Measurements from ENCODE around the gene WNK4.
A peak's percentile ranks its signal among the peaks of the same experiment; 100 is the strongest.

Gene WNK4

GRCh38 chr17:42773290-42774035 is 6.9 kb upstream of the WNK4 start, which contains the start of gene VPS25:
Gene VPS25 (plus strand): TSS chr17:42773449. CDS start chr17:42773476, 27 bp downstream.
- Histone ChIP-seq H3K23ac (ENCODE audit: low read depth, low read length, poor library complexity) (peak within 1 kb of the TSS; percentile 97), H3K27ac (replicated peaks; ENCODE audit: low read length) (no peak within 1 kb of the TSS)

DNA sequence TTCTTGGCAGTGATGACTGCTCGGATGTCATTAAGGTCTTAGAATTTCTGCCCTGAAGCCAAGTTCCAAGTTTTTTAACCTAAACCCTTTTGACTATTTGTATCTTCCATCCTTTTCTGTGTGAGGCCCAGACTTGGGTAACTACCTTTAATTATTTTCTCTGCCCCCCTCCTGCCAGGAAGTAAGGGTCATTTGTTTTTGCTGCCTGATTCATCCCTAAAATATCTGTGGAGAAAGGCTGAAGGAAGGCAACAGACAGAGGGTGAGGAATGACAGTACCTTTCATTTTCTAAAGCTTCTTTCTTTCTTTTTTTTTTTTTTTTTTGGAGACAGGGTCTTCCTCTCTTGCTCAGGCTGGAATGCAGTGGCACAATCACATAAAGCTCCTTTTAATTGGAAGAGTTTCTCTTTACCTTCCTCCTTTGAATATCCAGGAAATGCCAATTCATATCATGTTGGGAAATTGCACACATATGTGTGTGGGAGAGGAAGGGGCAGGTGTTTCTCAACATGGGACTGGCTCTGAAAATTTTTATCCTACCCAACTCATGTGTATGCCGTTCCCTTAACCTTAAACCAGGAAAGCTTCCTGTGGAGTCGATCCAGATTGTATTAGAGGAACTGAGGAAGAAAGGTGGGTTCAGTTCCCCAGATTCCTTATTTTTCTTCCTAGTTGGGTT is 6.2 kb upstream of the WNK4 start:
- H3K27ac ChIP-seq (replicated peaks; ENCODE audit: low read length) = no peak overlapping the region
- H3K9ac ChIP-seq (ENCODE audit: low read depth, low read length, poor library complexity) = no peak overlapping the region
- peak overlapping the region; percentile 67 for H2AK5ac ChIP-seq (ENCODE audit: low read depth, low read length)
- peaks cover 4% of the 10 kb centered on the region for H3K79me1 ChIP-seq (ENCODE audit: low read depth, low read length)
- no CpG with 5 or more reads among the region's 3 CpGs for WGBS, 2 donors (ENCODE audit: extremely low coverage in 2 of 2, insufficient read length in 2 of 2, insufficient replicate concordance in 1 of 2)
- peaks cover 15 to 47% of the 10 kb centered on the region in 2 donors for H3K36me3 ChIP-seq (replicated peaks in 1 of 2; ENCODE audit: control insufficient read depth in 2 of 2, insufficient read depth in 2 of 2, low read length in 2 of 2)
- H3K14ac ChIP-seq (ENCODE audit: low read length) = no peak overlapping the region
- H3K23ac ChIP-seq (ENCODE audit: low read depth, low read length, poor library complexity) = no peak overlapping the region
- no peak overlapping the region for H2BK15ac ChIP-seq (ENCODE audit: low read length)
- H3K4me2 ChIP-seq (ENCODE audit: insufficient read depth, low read length, poor library complexity, severe bottlenecking) = peak overlapping the region; percentile 90
- no peak overlapping the region for H3K4ac ChIP-seq (ENCODE audit: low read length)
- no peaks in the 10 kb centered on the region for H3K9me3 ChIP-seq (replicated peaks in 1 of 2; ENCODE audit: control insufficient read depth in 2 of 2, insufficient read depth in 1 of 2, low read depth in 1 of 2, low read length in 2 of 2)
- H2AFZ ChIP-seq (ENCODE audit: low read length) = peak overlapping the region; percentile 96
- H2BK5ac ChIP-seq (ENCODE audit: low read length) = no peak overlapping the region
- H2BK120ac ChIP-seq (ENCODE audit: low read depth, low read length) = no peak overlapping the region
- H3K4me1 ChIP-seq (ENCODE audit: control insufficient read depth in 2 of 2, insufficient read depth in 1 of 2, low read depth in 1 of 2, low read length in 2 of 2) = peaks cover 3 to 7% of the 10 kb centered on the region in 2 donors
- H4K91ac ChIP-seq (ENCODE audit: low read depth, low read length, poor library complexity) = no peak overlapping the region
- no peak overlapping the region for H4K8ac ChIP-seq (ENCODE audit: low read depth, low read length)
- peak overlapping the region; percentile 92 to 98 for H3K4me3 ChIP-seq (ENCODE audit: low read length in 2 of 2)
- H3K18ac ChIP-seq (ENCODE audit: low read length) = no peak overlapping the region
- H3K27me3 ChIP-seq (ENCODE audit: control insufficient read depth in 3 of 3, insufficient read depth in 3 of 3, low read depth in 1 of 3, low read length in 3 of 3) = no peaks in the 10 kb centered on the region
- H2BK12ac ChIP-seq (ENCODE audit: low read length) = no peak overlapping the region
- DNase-seq (ENCODE audit: low spot score) = no peak

More at GRCh38 chr17:42773290-42774035, 6.9 kb upstream of the WNK4 start, which contains the start of gene VPS25:
- Histone ChIP-seq H3K36me3 (replicated peaks in 1 of 2; ENCODE audit: control insufficient read depth in 2 of 2, insufficient read depth in 2 of 2, low read length in 2 of 2) (peaks cover 13 to 40% of the 10 kb centered on the region in 2 donors), H2BK12ac (ENCODE audit: low read length) (no peak within 1 kb of the TSS), H4K8ac (ENCODE audit: low read depth, low read length) (peak within 1 kb of the TSS; percentile 88), H3K27me3 (ENCODE audit: control insufficient read depth in 3 of 3, insufficient read depth in 3 of 3, low read depth in 1 of 3, low read length in 3 of 3) (no peaks in the 10 kb centered on the region), H3K14ac (ENCODE audit: low read length) (peak within 1 kb of the TSS; percentile 85), H2AFZ (ENCODE audit: low read length) (peak within 1 kb of the TSS; percentile 96), H3K79me1 (ENCODE audit: low read depth, low read length) (peaks cover 4% of the 10 kb centered on the region), H3K4me3 (ENCODE audit: low read length in 2 of 2) (peak within 1 kb of the TSS; percentile 92 to 98), H3K18ac (ENCODE audit: low read length) (peak within 1 kb of the TSS; percentile 98), H2AK5ac (ENCODE audit: low read depth, low read length) (peak within 1 kb of the TSS; percentile 67), H3K4me1 (ENCODE audit: control insufficient read depth in 2 of 2, insufficient read depth in 1 of 2, low read depth in 1 of 2, low read length in 2 of 2) (peaks cover 3 to 7% of the 10 kb centered on the region in 2 donors), H2BK5ac (ENCODE audit: low read length) (no peak within 1 kb of the TSS), H3K4me2 (ENCODE audit: insufficient read depth, low read length, poor library complexity, severe bottlenecking) (peak within 1 kb of the TSS; percentile 90), H3K4ac (ENCODE audit: low read length) (peak within 1 kb of the TSS; percentile 32), H2BK15ac (ENCODE audit: low read length) (no peak within 1 kb of the TSS), H4K91ac (ENCODE audit: low read depth, low read length, poor library complexity) (peak within 1 kb of the TSS; percentile 82), H3K9me3 (replicated peaks in 1 of 2; ENCODE audit: control insufficient read depth in 2 of 2, insufficient read depth in 1 of 2, low read depth in 1 of 2, low read length in 2 of 2) (no peaks in the 10 kb centered on the region), H2BK120ac (ENCODE audit: low read depth, low read length) (no peak within 1 kb of the TSS), H3K9ac (ENCODE audit: low read depth, low read length, poor library complexity) (peak within 1 kb of the TSS; percentile 93)
- DNase-seq (ENCODE audit: low spot score) = peak; percentile 68
- no CpG with 5 or more reads among the region's 39 CpGs for WGBS, 2 donors (ENCODE audit: extremely low coverage in 2 of 2, insufficient read length in 2 of 2, insufficient replicate concordance in 1 of 2)

DNA sequence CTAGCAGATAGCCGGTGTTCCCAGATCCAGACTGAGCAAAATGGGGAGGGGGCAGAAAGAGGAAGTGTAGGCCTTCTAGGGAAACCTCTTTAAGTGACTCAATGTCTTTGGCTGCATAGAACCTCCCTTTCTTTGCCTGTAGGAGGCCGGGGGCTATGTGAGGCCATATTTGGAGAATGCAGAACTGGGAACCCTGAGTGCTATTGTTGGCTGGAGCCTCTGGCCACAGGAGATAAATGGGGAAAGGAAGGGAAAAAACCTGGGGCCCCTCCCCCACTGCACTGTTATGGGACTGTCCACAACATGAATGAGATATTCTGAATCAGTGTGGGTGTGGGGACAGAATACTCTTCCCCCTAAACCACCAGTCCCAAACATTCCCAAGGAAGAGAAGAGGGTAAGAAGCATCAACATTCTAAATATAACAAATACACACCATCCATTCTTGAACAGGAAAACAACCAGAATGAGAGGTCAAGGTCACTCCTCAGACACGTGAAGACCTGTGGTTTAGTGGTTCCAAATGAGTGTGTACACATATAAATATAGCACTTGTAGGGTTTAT is 4.8 kb upstream of the WNK4 start:
- Histone ChIP-seq H3K14ac (ENCODE audit: low read length) (no peak overlapping the region), H3K79me1 (ENCODE audit: low read depth, low read length) (peaks cover 4% of the 10 kb centered on the region), H3K36me3 (replicated peaks in 1 of 2; ENCODE audit: control insufficient read depth in 2 of 2, insufficient read depth in 2 of 2, low read length in 2 of 2) (peaks cover 19 to 57% of the 10 kb centered on the region in 2 donors), H3K27me3 (ENCODE audit: control insufficient read depth in 3 of 3, insufficient read depth in 3 of 3, low read depth in 1 of 3, low read length in 3 of 3) (peaks cover 0 to under 1% (median 0%) of the 10 kb centered on the region in 3 experiments), H3K9me3 (replicated peaks in 1 of 2; ENCODE audit: control insufficient read depth in 2 of 2, insufficient read depth in 1 of 2, low read depth in 1 of 2, low read length in 2 of 2) (no peaks in the 10 kb centered on the region), H2AK5ac (ENCODE audit: low read depth, low read length) (no peak overlapping the region), H4K91ac (ENCODE audit: low read depth, low read length, poor library complexity) (no peak overlapping the region), H3K9ac (ENCODE audit: low read depth, low read length, poor library complexity) (no peak overlapping the region), H3K4ac (ENCODE audit: low read length) (no peak overlapping the region), H3K27ac (replicated peaks; ENCODE audit: low read length) (no peak overlapping the region), H2BK5ac (ENCODE audit: low read length) (no peak overlapping the region), H3K4me2 (ENCODE audit: insufficient read depth, low read length, poor library complexity, severe bottlenecking) (no peak overlapping the region), H2AFZ (ENCODE audit: low read length) (no peak overlapping the region), H3K4me1 (ENCODE audit: control insufficient read depth in 2 of 2, insufficient read depth in 1 of 2, low read depth in 1 of 2, low read length in 2 of 2) (peaks cover 7 to 8% of the 10 kb centered on the region in 2 donors), H2BK12ac (ENCODE audit: low read length) (no peak overlapping the region), H3K18ac (ENCODE audit: low read length) (no peak overlapping the region), H2BK15ac (ENCODE audit: low read length) (no peak overlapping the region), H2BK120ac (ENCODE audit: low read depth, low read length) (no peak overlapping the region), H3K23ac (ENCODE audit: low read depth, low read length, poor library complexity) (no peak overlapping the region), H4K8ac (ENCODE audit: low read depth, low read length) (no peak overlapping the region), H3K4me3 (ENCODE audit: low read length in 2 of 2) (no peak overlapping the region)
- no peak for DNase-seq (ENCODE audit: low spot score)
- WGBS, 2 donors (ENCODE audit: extremely low coverage in 2 of 2, insufficient read length in 2 of 2, insufficient replicate concordance in 1 of 2) = no CpG with 5 or more reads among the region's 3 CpGs

DNA sequence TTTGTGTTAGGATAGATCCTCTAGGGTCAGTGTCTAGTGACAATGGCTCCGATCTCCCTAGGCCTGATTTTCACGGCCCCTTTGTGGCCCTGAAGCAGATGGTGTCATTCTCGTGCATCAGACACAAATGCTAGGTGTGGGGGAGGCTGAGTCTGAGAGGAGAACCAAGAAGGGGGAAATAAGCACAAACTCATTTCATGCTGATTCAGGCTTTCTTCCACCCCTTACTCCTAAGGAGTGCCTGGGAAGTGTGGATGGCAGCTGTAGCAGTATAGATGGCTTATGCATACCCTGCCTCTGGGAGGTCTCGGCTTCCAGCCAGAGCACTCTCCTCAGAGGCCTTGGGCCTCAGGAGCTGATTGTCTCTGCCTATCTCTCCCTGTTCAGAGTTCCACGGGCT is 1.8 kb upstream of the WNK4 start:
- no peak overlapping the region for H3K18ac ChIP-seq (ENCODE audit: low read length)
- no peak overlapping the region for H4K8ac ChIP-seq (ENCODE audit: low read depth, low read length)
- no peak overlapping the region for H2BK5ac ChIP-seq (ENCODE audit: low read length)
- DNase-seq (ENCODE audit: low spot score) = no peak
- WGBS, 2 donors (ENCODE audit: extremely low coverage in 2 of 2, insufficient read length in 2 of 2, insufficient replicate concordance in 1 of 2) = no CpG with 5 or more reads among the region's 5 CpGs
- H3K4ac ChIP-seq (ENCODE audit: low read length) = no peak overlapping the region
- no peak overlapping the region for H3K4me2 ChIP-seq (ENCODE audit: insufficient read depth, low read length, poor library complexity, severe bottlenecking)
- H2BK15ac ChIP-seq (ENCODE audit: low read length) = no peak overlapping the region
- H2AK5ac ChIP-seq (ENCODE audit: low read depth, low read length) = no peak overlapping the region
- H4K91ac ChIP-seq (ENCODE audit: low read depth, low read length, poor library complexity) = no peak overlapping the region
- no peak overlapping the region for H3K14ac ChIP-seq (ENCODE audit: low read length)
- no peak overlapping the region for H3K9ac ChIP-seq (ENCODE audit: low read depth, low read length, poor library complexity)
- no peak overlapping the region for H2BK12ac ChIP-seq (ENCODE audit: low read length)
- H3K36me3 ChIP-seq (replicated peaks in 1 of 2; ENCODE audit: control insufficient read depth in 2 of 2, insufficient read depth in 2 of 2, low read length in 2 of 2) = peaks cover 19 to 57% of the 10 kb centered on the region in 2 donors
- H2AFZ ChIP-seq (ENCODE audit: low read length) = no peak overlapping the region
- H3K4me1 ChIP-seq (ENCODE audit: control insufficient read depth in 2 of 2, insufficient read depth in 1 of 2, low read depth in 1 of 2, low read length in 2 of 2) = peaks cover 4 to 12% of the 10 kb centered on the region in 2 donors
- peaks cover 1% of the 10 kb centered on the region for H3K79me1 ChIP-seq (ENCODE audit: low read depth, low read length)
- H3K9me3 ChIP-seq (replicated peaks in 1 of 2; ENCODE audit: control insufficient read depth in 2 of 2, insufficient read depth in 1 of 2, low read depth in 1 of 2, low read length in 2 of 2) = no peaks in the 10 kb centered on the region
- H3K4me3 ChIP-seq (ENCODE audit: low read length in 2 of 2) = no peak overlapping the region
- H2BK120ac ChIP-seq (ENCODE audit: low read depth, low read length) = no peak overlapping the region
- H3K27ac ChIP-seq (replicated peaks; ENCODE audit: low read length) = no peak overlapping the region
- peaks cover 0 to 23% (median 8%) of the 10 kb centered on the region in 3 experiments for H3K27me3 ChIP-seq (ENCODE audit: control insufficient read depth in 3 of 3, insufficient read depth in 3 of 3, low read depth in 1 of 3, low read length in 3 of 3)
- H3K23ac ChIP-seq (ENCODE audit: low read depth, low read length, poor library complexity) = no peak overlapping the region

All from neuronal stem cell (in vitro differentiated cells).